ENCODE results near the gene ACSL5.
A peak's percentile ranks its signal among the peaks of the same experiment; 100 is the strongest.
"Not testable (repeated sequence)": the region's sequence is repeated elsewhere in the genome, so short reads cannot be mapped to it uniquely, and the experiment has no call there.

ACSL5 gene

DNA sequence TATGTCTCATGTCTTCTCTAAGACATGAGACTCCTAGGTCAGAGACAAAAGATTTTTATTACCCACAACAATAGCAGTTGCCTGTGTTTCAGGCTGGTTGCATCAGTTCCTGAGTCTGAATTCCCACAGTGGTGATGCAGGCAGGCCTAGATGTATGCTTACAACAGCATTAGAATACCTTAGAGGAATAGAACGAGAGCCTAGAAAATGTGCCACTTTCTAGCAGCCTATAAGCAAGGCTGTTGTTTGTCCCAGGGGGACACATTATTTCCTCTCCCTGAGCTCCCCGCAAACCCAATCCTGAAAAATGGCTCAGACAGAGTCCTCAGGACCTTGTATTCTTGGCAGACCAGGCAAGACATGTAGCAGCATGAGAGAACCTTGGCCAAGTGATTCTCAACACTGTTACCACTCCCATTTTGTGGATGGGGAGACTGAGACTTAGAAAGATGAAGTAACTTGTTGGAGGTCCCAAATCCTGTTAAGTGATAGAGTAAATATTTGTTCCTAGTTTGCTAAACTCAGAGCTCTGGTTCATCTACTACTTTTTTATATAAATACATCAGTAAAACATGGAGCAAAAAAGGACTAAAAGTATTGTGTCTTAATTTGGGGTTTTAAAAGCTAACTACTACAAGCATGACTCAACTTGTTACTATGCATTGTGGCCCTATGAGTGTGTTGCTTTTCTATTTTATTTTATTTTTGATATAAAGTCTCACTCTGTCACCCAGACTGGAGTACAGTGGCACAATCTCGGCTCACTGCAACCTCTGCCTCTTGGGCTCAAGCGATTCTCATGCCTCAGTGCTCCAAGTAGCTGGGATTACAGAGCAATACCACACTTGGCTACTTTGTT is 87.3 kb downstream of the ACSL5 start:
- DNase-seq (ENCODE audit: low read depth), result peak; percentile 60

DNA sequence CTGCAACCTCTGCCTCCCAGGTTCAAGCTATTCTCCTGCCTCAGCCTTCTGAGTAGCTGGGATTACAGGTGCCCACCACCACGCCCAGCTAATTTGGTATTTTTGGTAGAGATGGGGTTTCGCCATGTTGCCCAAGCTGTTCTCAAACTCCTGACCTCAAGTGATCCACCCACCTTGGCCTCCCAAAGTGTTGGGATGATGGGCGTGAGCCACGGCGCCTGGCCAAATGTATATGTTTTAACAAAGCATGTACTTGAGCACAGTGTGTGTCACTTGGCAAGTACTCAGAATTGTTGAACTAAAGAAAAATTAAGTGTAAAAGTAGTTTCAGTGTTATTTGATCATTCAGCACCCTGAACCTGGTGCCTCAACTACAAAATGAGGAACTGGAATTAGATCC is 90.2 kb downstream of the ACSL5 start:
- DNase-seq (ENCODE audit: low read depth), result not testable (repeated sequence)

DNA sequence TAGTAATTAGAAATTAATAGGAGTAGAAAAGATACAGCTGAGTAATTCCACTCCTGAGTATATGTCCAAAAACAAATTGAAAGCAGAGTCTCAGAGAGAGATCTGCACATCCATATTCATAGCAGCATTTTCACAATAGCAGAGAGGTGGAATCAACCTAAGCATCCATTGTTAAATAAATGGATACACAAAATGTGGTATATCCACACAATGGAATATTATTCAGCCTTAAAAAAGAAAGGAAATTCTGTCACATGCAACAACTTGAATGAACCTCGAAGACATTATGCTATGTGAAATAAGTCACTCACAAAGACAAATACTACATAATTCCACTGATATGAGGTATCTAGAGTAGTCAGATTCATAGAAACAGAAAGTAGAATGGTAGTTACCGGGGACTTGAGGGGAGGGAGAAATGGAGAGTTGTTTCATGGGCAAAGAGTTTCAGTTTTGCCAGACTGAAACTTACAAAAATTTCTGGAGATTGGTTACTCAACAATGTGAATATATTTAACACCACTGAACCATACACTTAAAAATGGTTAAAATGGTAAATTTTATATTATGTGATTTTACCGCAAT is 91.5 kb downstream of the ACSL5 start:
- no peak for DNase-seq (ENCODE audit: low read depth)

DNA sequence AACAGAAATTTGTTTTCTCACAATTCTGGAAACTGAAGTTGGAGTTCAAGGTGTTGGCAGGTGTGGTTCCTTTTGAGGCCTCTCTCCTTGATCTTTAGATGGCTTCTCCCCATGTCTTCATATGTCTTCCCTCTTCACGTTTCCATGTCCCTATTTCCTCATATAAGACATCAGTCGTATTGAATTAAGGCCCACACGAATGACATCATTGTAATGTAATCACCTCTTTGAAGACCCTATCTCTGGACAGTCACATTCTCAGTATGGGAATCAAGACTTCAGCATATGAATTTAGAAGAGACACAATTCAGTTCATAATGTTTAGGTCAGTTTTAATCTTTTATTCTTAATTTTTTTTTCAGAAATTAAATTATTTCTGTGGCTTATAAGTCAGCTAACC is 92.9 kb downstream of the ACSL5 start:
- no peak for DNase-seq (ENCODE audit: low read depth)

DNA sequence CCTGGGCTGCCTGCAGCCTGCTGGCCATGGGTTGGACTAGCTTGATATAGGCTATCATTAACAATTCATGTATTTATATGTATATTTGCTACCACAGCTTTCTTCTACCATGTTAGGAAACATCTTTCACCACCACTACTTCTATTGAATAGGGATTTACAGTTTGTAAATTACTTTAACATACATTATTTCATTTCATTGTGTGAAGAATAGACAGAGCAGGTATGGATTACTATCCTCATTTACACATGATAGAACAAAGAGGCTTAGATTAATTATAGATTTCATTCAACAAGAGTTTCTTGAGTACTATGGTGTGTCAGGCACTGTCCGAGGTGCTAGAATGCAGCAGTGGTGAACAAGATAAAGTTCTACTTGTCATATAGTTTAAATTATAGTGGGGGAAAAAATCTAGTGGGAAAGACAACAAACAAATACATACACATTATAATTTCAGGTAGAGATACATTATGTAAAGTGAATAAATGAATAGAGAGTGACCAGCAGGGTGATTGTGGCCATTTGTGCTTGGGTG is 93.7 kb downstream of the ACSL5 start:
- no peak for DNase-seq (ENCODE audit: low read depth)

DNA sequence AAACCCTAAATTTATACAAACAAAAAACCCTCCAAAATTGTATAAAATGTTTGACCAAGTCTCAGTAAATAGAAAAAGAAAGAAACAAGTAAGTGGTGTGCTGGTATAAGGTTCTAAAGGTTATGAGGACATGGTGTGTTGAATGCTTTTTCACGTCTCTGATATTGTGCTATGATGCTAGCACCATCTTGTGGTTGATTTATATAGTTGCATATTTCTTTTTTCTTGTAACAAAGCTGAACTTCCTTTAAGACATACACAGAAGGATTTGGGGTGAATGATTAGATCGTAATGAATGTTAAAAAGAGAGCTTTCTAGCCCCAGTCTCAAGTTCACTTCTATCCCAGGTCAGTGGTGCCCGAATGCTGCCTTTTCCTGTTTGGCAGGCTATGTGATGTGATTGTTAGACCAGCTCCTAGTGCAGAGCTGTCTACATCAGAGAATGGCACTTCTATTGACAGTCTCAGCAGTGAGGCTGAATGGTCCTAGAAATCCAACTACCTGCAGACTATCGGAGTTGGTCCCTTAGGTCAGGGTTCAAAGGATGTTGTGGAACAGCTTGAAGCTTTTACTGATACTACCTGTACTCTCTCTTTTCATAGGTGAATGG is 98.1 kb downstream of the ACSL5 start:
- DNase-seq (ENCODE audit: low read depth), result no peak

DNA sequence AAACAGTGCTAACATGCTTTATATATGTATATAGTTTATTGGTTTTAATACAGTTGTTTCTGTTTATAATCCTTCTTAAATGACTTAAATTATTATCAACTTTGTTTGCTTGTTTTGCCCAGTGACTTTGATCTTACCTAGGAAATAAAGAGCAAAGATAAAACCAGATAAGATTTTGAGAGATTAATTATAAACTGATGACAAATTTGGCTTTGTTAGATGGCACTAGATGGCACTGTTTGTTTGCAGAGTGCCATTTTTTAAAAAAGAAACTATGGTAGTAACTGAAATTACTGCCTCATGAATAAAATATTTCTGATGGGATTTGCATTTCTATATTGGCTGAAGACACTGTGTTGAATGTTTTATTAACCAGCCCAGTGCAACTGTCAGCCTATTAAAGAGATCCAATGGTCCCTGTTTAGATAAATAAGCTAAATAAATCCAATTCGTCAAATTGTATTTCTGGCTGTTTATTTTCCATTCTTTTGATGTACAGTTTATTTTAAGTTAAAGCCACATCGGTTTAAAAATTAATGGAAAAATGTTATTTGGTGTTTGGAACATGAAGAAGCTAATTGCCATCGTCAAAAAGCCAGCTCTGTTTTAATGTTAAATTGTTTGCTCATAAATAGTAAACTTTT is 101.8 kb downstream of the ACSL5 start:
- no peak for DNase-seq (ENCODE audit: low read depth)
